GM21367 (cell line): ENCODE measurements around the gene LRRC4C.
"Not testable (repeated sequence)": the region's sequence is repeated elsewhere in the genome, so short reads cannot be mapped to it uniquely, and the experiment has no call there.

Experiments
- ATAC-seq: cut with Tn5 transposase; IDR thresholded peaks from one replicate; pipeline ENCODE4 v1.9.1; 2021; ENCODE audit not compliant: unreplicated experiment

The LRRC4C gene

DNA sequence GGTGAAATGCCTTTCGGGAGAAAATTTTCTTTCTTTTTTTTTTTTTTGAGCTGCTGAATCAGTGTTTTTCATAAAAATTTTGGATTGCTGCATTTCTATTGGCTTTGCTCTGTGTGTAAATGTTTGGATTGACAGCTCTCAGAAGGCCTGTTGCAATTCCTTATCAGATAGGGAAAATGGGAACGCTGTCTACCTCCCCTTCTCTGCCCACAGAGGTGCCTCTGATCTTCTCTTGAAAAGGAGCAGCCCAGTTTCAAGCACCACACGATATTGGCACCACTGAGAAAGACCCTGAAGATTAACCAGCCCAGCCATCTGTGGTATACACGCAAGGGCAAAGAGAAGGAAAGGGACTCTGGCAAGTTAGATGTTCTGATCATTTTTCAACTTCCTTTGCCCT is 1272.2 kb downstream of the LRRC4C start:
- ATAC-seq, result no peak

DNA sequence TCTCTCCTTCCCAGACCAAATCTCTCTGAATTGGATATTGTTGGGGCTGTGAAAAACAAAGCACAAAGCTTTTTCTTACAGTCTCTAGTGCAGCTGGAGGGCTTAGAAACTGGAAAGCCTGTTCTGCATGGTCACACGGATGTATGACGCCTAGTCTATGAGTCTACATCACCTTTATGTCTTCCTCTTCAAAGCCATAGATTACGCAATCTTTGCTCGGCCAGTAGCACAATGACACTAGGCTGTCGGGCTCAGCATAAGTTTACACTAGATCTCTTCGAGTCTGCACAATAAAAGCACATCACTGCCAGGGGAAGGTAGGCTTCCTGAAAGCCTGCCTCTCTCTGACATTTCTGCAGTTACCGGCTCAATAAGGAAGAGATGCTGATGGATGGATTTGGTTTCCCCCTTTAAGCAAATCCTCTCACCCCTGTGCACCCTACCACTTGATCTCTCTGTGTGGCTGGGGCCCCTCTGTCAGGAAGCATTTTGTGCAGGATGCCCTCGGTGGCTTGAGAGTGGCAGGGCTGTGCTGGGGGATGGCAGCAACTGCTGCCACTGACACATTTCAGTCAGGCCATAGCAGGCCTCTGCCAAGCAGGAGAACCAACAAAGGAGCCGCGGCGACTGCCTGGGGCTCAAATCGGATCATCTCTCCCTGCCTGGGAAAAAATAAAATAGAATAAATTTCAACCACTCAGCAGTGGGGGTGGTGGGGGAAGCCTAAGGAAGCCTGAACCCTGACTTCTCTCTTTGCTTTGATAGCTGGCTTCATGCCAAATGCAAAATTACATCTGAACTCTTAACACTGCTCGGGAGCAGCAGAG is 1272.8 kb downstream of the LRRC4C start:
- ATAC-seq, result no peak

DNA sequence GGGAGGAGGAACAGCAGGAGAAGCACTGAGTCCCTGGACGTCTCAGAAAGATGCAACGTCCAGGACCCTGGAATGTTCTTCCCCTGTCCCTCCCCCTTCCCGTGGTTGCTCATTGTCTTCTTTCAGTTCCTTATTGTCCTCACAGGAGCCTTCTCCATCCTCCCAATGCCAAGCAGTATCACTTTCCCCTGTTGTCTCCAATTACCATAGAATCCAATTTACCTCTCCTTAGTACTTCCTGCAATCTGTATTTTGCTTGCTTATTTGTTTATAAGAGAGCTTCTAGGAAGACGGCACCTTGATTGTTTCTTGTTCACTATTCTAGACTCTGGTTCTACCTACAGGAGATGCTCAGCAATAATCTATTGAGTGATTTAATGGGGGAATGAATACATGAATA is 1273.7 kb downstream of the LRRC4C start:
- no peak for ATAC-seq

DNA sequence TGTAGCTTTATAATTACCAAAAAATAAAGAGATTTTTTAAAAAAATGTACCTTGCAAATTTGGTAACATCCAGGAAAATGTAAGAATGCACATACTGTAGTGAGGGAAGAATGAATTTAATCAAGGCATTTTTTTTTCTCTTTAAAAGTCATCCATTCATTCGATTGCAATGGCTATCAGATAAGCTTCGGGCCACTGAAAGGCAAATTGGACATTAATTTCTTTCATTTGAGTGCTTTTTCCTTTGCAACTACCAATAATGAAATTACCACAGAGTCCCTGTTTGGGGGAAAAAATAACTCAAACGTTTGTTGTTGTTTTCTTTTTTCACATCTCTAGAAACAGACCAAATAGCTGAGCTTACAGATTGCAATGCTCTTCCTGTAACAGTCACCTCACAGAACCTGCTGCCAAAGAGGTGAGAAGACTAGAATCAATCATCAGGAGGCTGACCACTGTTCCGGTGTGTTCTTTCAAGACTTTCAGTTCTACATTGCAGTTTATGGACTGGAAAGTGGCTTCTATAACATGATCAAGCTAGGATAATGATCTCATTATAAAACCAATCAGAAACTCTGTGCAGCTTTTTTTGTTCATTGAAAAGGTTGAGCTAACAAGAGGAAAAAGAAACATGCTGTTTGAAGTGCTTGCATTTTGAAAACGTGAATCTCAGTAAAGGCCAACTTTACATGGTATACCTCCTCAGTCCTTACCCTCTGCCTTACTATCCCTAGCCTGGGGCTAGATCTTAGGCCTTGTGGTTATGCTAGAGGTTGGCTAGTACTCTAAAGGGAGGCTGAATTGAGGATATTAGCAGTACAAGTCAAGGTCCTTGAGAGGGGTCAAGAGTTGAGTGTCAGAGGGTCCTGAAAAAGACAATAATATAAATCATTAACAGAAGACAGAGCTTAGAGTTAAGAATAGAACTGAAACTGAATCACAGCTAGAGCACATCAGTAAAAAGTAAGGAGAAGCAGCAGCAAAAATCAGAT is 1276.1 kb downstream of the LRRC4C start:
- peak; percentile 76 for ATAC-seq

DNA sequence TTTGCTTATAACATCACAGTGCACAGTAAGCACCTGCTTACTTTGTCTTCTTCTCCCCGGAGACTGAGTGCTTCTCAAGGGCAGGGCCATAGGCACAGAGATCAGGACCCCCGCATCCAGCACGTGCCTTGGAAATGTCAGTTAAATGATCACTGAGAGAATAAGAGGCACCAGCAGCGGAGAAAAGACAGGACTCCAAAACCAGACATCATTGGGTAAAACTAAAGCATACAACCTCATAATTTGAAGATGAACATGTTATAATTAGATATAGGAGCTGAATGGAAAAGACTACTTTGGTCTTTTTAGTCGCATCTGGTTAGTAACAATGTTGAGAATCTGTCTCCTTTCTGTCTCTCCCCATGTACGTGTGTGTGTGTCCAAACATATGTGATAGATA is 1279.9 kb downstream of the LRRC4C start:
- no peak for ATAC-seq

DNA sequence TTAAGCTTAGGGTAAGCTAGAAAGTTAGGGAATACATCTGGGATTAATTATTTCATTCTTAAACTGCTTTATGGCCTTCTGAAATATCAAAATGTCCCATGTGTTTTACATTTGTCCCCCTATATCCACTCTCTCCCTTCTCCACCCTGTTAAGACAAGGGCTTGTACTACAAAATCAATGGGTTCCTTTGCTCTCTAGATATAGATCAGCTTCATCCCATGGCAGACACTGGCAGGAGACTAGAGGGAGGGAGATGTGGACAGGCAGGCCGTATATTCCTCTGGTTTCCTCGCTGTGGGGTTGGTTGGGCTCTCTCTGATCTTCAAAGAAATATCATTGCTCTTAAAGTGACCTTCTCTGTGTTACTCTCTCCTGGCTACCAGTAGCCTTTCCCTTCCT is 1281.0 kb downstream of the LRRC4C start:
- no peak for ATAC-seq

DNA sequence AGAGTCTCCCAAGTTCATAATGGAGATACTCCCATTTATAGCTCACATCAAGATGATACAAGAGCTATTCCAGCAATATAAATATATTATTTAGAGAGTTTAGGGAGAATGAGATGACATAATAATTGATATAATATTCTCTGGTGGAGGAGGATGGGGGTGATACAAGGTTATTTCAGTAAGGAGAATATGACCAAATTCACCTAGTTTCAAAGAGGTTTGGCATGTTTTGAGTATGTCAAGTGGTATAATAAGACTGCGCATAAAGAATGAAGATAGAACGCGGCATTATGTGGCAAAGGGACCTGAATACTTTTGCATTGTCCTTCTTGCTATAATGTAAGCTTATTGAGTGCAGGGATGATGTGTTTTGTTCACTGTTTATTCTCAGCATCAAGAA is 1283.5 kb downstream of the LRRC4C start:
- no peak for ATAC-seq

DNA sequence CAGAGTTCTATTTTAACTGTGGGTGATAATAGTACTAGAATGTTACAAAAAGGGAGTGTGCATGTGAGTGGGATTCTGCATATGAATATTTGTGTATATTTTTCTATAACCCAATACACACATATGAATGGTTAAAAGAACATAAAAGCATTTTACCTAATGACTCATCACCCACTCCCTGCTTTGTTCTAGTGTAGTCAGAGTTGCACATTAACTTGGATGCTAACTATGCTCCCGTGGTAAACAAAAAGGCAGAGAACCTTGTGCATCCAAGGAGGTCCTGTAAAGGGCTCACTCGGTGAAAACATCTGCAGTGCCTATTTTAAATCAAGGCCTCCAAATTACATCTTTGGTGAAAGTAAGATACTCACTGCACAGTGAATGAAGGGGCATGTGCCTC is 1289.4 kb downstream of the LRRC4C start:
- no peak for ATAC-seq

DNA sequence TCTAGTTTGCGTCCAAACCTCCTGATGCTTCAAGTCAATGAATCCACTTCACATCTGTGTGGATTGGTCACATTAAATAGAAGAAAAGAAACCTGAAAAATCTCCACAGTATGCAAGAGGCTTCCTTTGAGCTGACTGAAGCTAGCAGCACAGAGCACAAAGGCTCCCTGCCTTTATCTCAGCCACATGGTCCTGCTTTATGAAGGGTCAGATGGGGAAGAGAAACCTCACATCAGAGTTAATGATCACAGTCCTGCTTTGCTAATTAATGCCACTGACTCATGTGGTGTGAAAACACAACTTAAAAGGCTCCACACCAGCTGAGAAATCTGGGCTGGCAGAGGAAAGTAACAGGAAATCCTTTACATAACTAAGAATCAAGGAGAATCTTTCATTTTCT is 1291.0 kb downstream of the LRRC4C start:
- ATAC-seq, result peak; percentile 65

DNA sequence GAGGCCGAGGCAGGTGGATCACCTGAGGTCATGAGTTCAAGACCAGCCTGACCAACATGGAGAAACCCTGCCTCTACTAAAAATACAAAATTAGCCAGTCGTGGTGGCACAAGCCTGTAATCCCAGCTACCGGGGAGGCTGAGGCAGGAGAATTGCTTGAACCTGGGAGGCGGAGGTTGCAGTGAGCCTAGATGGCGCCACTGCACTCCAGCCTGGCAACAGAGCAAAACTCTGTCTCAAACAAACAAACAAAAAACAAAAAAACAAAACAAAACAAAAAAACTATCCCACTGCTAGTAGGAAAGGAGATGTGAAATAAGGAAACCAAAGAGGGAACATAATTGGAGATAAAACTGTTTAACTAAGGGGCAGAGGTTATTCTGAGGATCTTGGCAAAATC is 1291.6 kb downstream of the LRRC4C start:
- not testable (repeated sequence) for ATAC-seq

DNA sequence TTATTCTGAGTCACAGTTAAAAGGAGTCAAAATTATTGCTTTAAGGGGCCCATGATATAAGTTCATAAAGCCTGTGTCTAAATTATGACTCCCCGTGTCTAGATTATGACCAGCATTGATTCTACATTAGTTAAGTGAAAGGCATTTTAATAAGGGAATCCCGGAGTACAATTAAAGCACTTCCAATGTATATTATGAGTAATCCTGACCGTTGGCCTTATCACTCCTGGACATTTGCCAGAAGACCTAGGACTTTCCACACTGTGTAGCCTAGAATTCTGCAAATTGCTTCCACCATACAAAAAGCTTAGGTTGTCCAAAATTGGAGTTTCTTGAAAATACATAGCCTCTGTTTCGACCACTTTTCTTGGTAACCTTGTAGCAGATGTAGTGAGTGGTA is 1292.6 kb downstream of the LRRC4C start:
- no peak for ATAC-seq

DNA sequence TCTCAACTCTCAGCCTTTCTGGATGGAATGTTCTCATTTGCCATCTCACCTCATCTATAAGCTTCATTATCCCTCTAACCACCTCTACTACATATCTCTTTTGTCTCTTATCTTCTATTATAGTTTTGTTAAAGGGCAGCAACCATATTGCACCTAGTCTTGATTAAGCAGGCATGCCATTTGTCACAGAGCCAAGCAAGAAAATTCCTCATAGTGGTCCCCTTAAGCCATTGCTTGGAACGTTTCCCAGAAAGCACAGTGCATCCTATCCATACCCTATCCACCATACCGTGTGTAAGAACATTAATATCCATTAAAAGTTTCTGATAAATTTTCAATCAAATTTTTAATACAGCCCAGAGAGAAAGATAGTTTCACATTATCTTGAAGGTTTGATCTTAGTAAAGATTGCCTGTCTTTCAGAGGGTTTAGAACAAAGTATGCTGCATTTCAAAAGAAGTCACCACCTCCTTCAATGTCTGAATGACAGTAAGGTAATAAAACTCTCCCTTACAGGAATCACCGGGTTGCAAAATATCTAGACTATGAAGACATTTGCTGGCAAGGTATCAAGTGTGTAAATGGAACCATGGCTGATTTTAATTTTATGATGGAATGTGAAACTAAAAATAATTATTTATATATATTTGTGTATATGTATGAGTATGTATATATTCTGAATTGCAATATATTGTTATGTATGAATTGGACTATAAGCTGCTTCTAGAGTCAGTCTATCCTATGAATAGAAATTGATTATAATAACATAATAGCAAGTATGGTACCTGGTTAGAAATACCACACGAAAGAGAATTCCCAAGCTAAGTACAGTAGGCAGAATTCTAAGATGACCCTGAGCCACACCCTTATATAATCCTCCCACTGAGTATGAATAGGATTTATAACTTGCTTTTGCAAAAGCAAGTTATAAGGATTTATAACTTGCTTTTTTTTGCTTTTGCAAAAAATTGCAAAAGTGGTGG is 1296.3 kb downstream of the LRRC4C start:
- ATAC-seq, result no peak

DNA sequence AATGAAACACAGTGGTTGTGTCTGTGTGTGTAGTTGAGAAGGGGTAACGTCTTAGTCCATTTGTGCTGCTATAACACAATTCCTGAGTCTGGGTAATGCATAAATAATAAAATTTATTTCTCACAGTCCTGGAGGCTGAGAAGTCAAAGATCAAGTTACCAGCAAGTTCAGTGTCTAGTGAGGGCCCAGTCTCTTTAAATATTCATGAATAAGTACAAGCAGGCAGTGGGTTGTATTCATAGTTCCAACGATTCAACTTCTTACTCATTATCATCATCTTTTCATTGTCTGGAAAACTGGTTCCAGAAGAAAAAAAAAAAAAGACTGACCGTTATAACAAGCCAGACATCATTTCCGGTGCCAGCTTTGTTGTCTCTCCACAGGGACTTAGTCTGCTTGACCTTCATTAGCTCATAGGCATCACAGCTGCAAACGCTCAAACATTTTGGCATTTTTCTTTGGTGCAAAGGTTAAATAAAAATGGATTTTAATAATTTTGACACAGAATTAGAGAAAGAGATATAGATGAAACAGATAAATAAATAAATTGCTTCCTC is 1297.5 kb downstream of the LRRC4C start:
- ATAC-seq, result no peak

DNA sequence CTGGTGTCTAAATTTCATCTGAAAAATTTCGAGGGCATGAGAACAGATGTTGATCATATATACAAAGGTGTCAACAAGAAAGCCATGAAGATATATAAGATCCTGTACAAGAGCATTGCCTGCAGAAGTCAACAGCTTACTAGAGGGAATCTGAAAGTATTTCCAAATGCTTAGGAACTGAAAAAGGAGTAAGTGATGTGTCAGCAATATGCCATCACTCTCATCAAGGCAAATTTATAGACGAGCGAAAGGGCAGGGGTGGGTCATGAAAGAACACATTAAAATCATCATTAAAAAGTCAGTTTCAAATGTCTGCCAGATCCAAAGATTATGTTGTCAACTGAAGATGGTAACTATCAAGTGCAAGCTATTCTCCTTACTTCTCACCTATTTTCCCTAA is 1299.0 kb downstream of the LRRC4C start:
- no peak for ATAC-seq

DNA sequence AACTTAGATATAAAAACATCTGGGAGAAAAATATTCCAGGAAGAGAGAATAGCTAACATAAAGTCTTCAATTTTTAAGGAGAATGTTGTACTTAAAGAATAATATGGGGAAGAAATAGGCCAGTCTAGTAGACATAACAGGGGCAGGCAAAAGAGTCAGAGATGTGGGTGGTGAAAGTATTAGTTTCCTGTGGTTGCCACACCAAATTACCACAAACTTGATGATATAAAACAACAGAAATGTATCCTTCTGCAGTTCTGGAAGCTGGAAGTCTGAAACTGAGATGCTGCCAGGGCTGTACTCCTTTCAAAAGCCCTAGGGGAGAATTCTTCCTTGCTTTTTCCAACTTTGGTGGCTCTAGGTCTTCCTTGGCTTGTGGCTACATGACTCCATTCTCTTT is 1309.7 kb downstream of the LRRC4C start:
- ATAC-seq, result no peak

DNA sequence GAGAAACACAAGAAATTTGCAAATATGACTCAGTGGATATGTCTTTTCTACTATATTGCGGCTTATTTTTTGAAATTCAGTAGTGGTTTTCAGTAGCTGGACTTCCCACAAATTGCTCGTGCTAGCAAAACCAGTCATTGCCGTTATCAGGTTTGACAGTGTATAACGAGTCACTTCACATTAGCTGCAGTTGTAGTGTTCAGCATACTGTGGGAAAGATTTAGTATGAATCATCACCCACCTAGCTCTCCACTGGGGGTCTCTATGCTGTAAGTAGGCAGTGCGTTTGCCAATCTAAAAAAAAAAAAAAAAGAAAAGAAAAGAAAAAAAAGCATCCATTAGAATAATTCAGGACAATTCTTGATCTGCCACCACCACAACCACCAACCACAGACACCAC is 1318.9 kb downstream of the LRRC4C start:
- ATAC-seq, result no peak

DNA sequence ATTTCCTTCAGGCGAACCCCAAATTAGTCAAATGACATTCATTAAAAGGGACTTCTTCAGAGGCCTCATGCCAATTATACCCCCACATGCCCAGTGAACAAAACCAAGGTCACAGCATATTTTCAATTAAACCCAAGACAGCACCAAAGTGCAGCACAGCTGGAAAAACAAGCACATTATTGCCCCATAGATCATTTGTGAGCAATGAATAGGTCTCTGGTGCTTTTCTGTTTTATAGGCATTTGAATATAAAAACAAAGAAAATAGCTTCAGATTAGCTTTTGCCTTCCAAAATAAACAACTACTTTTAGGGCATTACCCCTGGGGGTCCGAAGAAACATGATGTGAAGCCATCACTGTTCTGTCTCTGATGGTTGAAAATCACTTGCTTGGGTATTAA is 1319.9 kb downstream of the LRRC4C start:
- no peak for ATAC-seq

DNA sequence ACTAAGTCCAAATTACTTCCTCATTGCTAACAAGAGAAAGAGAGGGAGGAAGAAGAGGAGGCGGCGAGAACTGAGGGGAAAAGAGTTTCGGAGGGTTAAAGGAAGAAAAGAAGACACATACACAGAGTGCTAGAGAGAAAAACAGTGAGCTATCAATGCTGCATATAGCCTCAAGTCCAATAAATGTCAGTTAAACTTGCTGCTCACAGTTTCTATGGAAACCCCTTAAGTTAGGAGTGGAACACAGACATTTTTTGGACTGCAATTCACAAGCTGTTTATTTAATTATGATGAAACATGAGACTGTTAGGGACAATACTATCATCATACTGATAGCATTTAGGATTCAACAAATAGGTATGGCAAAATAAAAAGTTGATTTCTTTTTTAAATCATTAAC is 1320.4 kb downstream of the LRRC4C start:
- no peak for ATAC-seq

DNA sequence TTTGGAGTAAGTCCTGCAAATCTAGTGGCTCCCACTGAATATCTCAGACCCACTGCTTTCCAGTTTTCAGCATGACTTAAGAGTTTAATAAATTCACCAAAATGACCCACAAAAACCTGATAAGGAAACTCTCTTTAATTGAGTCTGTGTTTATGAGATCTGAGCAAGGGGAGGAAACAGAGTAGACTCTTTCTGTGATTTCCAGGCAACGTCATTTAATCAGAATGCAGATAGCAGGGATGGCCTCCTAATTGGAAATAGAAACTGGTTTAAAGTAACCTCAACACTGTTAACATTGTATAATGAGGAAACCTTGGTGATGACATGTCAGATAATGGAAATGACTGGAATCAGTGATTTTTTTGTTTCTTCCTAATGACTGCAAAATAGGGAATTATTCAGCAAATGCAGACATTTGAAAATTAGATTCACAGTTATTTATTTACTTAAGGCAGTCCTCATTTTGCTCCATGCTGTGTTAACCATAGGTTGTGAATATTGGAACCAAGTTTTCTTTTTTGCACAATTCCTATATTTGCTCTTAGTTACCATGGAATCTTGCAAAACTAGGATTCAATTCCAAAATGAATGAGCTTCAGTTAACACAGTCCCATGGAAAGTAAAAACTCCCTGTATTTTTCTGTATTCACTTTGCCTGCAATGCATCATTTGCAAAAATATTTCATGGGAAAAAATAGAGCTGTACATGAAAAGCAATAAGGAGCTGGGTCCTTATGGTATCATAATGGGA is 1324.5 kb downstream of the LRRC4C start:
- no peak for ATAC-seq

DNA sequence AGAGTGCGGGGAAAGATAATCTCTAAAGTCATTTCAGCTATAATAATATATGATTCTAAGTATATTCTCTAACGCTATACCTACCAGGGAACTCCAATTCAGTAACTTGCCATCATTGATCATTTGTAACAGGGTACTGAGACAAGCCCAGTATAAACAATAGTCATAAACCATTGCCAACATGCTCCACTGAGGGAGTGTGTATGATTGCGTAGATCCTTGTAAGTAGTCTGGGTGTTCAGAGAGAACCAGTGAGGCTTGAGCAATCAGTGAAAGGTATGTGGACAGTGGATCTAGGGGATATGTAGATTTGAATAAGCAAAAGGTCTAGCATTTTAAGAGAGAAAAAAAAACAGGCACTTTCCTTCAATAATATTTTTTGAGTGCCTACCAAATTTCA is 1326.0 kb downstream of the LRRC4C start:
- no peak for ATAC-seq
